GM18517 (cell line): Measurements from ENCODE around the gene AKAP8L.
A peak's percentile ranks its signal among the peaks of the same experiment; 100 is the strongest.

Experiments
- ATAC-seq: cut with Tn5 transposase; IDR thresholded peaks from one replicate; pipeline ENCODE4 v1.9.1; 2021; ENCODE audit warnings: mild to moderate bottlenecking, moderate library complexity; ENCODE audit not compliant: unreplicated experiment

The AKAP8L gene

DNA sequence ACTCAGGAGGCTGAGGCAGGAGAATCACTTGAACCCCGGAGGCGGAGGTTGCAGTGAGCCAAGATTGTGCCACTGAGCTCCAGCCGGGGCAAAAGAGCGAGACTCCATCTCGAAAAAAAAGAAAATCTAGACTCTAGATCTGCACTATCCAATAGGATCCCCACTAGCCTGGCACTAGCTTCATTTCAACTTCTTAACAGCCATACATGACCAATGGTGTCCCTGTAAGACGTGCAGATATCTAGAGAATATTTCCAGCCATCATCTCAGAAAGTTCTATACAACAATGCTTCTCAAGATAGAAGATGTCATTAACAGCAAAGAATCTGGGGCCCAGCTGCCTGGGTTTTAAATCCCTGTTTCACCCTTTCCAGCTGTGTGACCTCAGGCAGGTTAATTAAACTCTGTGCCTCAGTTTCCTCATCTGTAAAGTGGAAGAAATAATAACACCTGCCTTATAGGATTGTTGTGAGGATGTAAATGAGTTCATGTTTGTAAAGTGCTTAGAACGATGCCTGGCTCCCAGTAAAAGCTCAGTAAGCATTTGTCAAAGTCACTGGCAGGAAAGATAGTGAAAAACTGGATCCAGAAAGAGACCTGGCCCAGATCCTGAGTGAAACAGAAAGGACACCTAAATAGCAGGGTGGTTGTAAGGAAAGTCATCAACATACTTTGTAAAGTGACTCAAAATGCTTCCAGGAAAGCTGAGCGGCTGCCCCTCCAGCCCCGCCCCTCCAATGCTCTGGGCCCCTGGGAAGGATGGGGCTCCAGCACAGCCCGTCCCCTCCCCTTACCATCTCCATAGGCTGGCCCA is 17.4 kb upstream of the AKAP8L start:
- ATAC-seq, result no peak

DNA sequence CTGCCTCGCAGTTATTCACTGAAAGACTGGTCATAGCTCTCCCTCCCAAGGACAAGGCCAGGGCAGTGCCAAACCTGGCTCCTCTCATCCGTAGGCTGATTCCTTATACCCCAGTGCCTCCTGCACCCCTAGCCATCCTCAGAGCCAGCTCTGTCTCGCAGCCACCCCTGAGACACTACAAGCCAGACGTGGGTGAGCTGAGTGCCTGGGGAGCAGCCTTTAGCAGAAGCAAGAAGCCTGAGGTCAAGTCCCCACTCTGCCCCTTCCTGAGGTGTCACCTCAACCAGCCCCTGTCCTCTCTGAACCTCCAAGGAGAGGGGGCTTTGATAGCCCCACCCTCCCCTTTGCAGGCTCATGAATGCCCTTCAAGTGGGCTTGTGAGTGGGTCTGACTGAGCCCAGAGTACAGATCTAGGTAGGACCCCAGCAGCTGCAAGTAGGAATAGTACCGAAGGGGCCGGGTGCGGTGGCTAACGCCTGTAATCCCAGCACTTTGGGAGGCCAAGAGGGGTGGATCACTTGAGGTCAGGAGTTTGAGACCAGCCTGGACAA is 14.8 kb upstream of the AKAP8L start:
- ATAC-seq, result no peak

- peak; percentile 65 for ATAC-seq
These were observed 14.1 kb upstream of the AKAP8L start for GRCh38 chr19:15432629-15433518.

DNA sequence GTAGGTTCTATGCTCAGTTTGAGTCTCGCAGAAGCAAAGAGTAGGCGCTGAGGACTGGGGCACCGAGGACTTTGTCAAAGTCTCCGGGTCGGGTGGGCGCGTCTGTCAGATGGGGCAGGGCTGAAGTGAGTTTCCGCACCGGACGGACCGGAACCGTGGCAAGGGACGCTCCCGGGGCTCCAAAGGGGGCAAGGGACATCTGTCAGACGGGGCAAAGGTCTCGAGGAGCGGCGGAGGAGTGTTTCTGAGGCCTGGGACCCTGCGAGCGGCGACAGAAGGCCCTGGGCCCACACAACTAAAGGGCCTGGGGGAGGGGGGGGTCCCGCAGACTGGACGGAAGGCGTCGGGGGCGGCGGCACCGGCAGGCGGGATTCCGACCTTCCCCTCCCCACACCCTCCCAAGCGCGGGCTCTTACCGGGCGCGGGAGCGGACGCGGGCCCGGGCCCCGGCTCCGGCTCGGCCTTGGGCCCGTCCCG is 13.3 kb upstream of the AKAP8L start:
- no peak for ATAC-seq

- ATAC-seq, result no peak
These were observed 12.7 kb upstream of the AKAP8L start for GRCh38 chr19:15431396-15432017.

- no peak for ATAC-seq
These were observed 11.8 kb upstream of the AKAP8L start for GRCh38 chr19:15430526-15431120.

DNA sequence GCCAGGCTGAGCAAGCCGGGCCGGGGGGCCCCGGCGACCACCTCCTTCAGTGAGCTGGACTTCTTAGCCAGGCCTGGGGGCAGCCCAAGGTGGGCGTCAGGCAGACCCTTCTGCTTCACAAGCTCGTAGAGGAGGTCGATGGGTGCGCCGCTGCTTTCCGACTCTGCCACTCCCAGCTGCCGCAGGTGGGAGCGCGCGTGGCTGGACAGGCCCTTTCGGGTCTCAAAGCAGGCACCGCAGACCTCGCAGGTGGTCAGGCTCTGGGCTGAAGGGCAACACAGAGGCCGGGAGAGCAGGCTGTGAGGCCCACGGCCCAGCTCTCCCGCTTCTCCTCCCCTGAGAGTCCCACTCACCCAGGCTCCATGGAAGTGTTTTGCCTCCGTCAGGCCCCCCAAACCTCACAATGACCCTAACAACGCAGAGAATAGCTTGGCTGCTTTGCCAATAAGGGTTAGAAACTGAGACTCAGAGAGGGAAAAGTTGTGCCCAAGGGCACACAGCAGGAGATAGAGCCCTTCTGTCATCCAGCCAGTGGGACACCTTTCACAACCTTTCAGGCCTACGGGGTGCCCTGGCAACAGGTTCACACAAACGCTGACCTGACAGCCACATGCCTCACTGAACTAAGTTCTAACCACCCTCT is 11.2 kb upstream of the AKAP8L start:
- ATAC-seq, result no peak

DNA sequence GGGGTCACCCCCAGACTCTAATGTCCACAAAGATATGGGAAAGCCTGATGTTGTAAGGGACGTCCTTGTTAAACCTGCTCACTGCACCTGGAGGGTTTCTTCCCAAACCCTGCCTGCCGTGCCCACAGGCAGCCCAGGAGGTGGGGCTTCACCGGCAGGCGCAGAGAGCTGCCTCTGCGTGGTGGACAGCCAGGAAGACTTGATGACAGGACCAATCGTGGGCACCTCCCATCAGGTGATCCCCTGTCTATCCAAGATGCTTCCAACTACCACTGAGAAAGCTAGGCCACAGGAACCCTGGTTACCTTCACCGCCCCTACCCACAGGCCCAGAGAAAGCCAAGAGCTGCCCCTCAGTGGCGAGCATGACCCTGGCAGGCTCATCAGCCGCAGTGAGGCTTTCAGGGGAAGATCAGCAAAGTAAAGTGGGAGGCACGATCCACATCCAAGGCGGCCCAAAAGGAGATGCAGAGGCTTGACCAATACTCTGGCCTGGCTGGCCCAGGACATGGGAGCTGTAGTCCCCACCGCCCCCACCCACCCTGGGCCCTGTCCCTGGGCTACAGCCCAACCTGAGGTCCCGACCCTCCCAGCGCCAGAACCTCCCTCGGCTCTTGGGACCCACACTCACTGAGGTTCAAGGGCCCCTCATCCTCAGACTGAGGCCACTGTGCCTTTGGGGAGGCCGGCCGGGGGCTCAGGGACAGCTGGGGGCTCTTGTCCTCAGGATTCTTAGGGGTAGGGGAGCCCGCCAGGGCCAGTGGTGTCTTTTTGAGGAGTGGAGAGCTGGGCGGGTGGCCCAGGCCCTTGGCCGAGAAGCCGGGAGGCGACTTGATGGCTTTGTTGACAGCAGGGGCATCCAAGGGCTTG is 10.4 kb upstream of the AKAP8L start:
- ATAC-seq, result no peak

DNA sequence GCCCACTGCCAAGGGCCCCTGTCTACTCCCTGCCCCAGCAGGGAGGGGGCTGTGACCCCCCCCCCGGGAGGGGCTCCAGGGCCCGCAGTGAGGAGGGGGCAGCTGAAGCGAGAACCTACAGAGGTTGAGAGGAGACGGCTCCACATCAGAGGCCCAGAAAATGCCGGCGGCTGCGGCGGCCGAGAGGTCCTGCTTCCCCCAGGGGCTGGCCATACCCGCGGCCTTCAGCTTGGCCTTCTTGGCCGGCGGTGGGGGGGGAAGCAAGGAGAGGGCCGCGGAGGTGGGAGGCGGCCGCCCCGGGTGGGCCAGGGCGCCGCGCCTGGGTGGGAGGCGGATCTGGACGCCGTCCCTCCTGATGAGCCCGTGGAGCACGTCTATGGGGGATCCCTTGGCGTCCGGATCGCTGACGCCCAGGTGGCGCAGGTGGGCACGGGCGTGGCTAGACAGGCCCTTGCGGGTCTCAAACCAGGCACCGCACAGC is 9.2 kb upstream of the AKAP8L start:
- no peak for ATAC-seq

DNA sequence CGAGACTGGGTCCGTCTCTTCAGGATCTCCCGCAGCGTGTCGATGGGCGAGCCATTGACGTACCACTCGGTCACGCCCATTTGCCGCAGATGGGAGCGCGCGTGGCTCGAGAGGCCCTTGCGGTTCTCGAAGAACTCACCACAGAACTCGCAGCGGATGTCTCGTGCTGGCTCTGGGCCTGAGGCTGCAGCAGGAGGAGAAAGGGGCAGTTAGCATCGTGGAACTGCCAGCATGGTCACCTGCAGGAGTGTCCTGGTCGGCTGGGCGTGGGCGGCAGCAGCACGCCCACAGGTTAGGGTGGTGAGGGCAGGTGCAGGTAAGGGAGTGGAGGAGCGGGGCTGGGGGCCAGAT is 8.5 kb upstream of the AKAP8L start:
- no peak for ATAC-seq

- no peak for ATAC-seq
These were observed 7.9 kb upstream of the AKAP8L start for GRCh38 chr19:15426485-15427349.

GRCh38 chr19:15425321-15425950 is 6.6 kb upstream of the AKAP8L start:
- no peak for ATAC-seq

DNA sequence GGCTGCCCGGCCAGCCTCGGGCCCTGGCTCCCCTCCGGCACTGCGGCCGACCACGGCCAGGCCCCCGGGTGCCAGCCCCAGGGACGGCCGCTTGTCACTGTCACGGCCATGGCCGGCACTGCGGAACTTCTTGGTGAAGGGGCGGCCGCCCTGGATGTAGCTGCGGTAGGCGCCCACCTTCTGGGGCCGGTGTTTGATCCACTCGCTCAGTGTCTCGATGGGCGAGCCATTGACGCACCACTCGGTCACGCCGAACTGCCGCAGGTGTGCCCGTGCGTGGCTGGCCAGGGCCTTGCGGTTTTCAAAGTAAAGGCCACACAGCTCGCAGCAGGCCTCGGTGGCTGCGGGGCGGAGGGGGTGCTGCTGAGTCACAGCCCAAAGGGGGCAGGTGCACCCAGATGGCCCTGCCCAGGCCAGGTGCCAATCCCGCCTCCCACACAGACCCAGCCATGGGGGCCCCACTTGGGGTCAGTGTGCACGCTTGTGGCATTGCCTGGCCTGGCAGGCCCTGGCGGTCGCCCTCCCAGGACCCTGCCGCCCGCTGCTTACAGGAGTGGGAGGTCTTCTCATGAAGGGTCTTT is 6.0 kb upstream of the AKAP8L start:
- no peak for ATAC-seq

GRCh38 chr19:15424121-15424520 is 5.3 kb upstream of the AKAP8L start:
- no peak for ATAC-seq

GRCh38 chr19:15423130-15423529 is 4.3 kb upstream of the AKAP8L start:
- ATAC-seq, result no peak

GRCh38 chr19:15422296-15423075 is 3.7 kb upstream of the AKAP8L start:
- no peak for ATAC-seq
